Esophagus (tissue), 2 donors: ENCODE measurements around the gene HSPA1A. TPM values are rescaled to one million over a fixed set of nuclear protein-coding genes. Genes with fewer than 3 reads are reported as not detected.
A peak's percentile ranks its signal among the peaks of the same experiment; 100 is the strongest.

Experiments used
- H3K27ac ChIP-seq, 2 donors: one replicate each; pipeline ENCODE4 v1.5.1; 2013; ENCODE audit warnings: low read depth in 2 of 2, mild to moderate bottlenecking in 2 of 2, inconsistent platforms in 1 of 2, low read length in 1 of 2, moderate library complexity in 1 of 2
- H3K27me3 ChIP-seq, 2 donors: one replicate each; pipeline ENCODE4 v1.6.1; 2013; ENCODE audit warnings: low read length in 2 of 2, control low read depth in 1 of 2, mild to moderate bottlenecking in 1 of 2; ENCODE audit not compliant: insufficient read depth in 2 of 2, control insufficient read depth in 1 of 2
- H3K36me3 ChIP-seq, 2 donors: one replicate each; pipeline ENCODE4 v1.6.1; 2013; ENCODE audit warnings: low read length in 1 of 2; ENCODE audit not compliant: control insufficient read depth in 2 of 2, insufficient read depth in 2 of 2
- H3K4me1 ChIP-seq, 2 donors: one replicate each; pipeline ENCODE4 v1.6.1; 2013; ENCODE audit warnings: low read length in 1 of 2; ENCODE audit not compliant: control insufficient read depth in 2 of 2, insufficient read depth in 2 of 2
- H3K4me3 ChIP-seq, 2 donors: one replicate each; pipeline ENCODE4 v1.5.1; 2013; ENCODE audit warnings: low read length in 2 of 2, mild to moderate bottlenecking in 2 of 2, low read depth in 1 of 2, moderate library complexity in 1 of 2
- H3K9me3 ChIP-seq, 2 donors: one replicate each; pipeline ENCODE4 v1.6.1; 2013; ENCODE audit warnings: mild to moderate bottlenecking in 2 of 2, low read depth in 1 of 2, low read length in 1 of 2, moderate library complexity in 1 of 2; ENCODE audit not compliant: control insufficient read depth in 2 of 2, insufficient read depth in 1 of 2
- WGBS, 2 donors: extraction: QIAGEN DNeasy Blood & Tissue Kit; methylation state at CpG; one replicate each; pipeline ENCODE4 v1.1.7; 2013; 5-methylcytosine and 5-hydroxymethylcytosine counted together
- polyA plus RNA-seq, 2 donors: library from polyadenylated mRNA; stranded (reverse); fragments of 200-250 nt; gene quantifications; one replicate each; pipeline ENCODE4 v1.2.3, GENCODE V29; 2013
- donor health status: healthy with polysubstance abuse.
- donor health status: Bipolar disorder and iron deficiency.

Gene HSPA1A
- polyA plus RNA-seq, 2 donors: 105 to 125 TPM

DNA sequence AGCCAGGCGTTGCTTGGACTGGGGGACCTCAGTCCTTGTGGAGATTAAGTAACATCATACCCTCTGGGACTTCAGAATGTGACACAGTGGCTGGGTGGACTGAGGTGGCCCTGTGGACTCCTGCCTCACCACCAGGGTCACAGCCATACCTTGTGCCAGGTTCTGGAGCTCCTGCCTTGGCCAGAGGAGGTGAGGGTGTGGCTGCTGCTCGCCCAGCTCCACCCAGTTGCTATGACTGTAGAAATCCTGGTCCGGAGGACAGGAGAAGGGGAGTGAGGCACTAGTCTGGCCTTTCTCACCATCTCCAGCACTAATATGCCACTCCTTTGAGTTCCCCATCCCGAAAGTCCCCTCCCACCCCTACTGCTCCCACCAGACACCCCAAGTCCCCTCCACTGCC, 40.2 kb upstream of the HSPA1A start:
- Histone ChIP-seq H3K9me3 (no peaks in the 10 kb centered on the region), H3K4me3 (no peak overlapping the region), H3K4me1 (peaks cover 6 to 9% of the 10 kb centered on the region in 2 donors), H3K27me3 (no peaks in the 10 kb centered on the region), H3K27ac (no peak overlapping the region), H3K36me3 (peaks cover under 1 to 18% of the 10 kb centered on the region in 2 donors)
- WGBS, 2 donors: 59 to 67% methylated on average over 4 of the region's 4 CpGs

DNA sequence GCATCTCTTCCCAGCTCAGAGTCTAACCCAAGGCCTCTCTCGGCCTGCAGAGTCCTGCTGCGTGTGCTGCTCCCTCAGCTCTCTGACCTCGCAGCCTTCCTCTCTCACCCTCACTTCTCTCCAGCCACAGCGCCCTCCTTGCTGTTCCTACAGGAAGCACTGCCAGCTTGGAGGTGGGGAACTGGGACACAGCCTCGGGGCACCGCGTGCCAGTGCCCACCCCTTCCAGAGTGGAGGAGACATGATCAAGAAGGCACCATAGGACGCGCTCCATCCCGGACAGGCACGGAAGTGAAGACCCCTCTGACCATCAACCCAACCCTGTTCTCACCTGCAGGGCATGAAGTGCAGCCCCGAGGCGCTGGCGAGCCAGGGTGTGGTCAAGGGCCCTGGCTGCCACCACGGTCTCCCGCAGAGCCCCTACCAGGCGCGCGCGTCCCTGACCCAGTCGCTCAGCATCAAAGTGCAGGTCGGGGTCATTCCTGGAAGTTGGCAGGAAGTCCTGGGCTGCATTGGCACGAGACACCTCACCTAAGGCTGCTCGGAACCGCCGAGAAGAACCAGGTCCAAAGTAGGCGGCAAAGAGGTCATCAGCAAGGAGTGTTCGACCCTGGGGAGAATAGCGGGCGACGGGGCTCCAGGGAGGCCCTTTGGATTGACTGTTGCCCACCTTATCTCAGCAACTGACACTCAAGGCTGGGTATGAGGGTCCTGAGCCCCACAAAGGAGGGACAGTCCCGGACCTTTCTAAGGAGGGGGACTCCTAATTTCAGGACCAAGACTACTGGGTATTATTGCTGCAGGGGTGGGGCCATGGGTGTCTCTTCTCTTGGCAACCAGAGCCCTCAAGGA, 39.5 kb upstream of the HSPA1A start:
- peaks cover 6 to 9% of the 10 kb centered on the region in 2 donors for H3K4me1 ChIP-seq
- H3K27ac ChIP-seq: no peak overlapping the region
- no peak overlapping the region for H3K4me3 ChIP-seq
- no peaks in the 10 kb centered on the region for H3K9me3 ChIP-seq
- no peaks in the 10 kb centered on the region for H3K27me3 ChIP-seq
- 79 to 82% methylated on average over 32 of the region's 32 CpGs for WGBS, 2 donors
- H3K36me3 ChIP-seq: peaks cover 7 to 25% of the 10 kb centered on the region in 2 donors

DNA sequence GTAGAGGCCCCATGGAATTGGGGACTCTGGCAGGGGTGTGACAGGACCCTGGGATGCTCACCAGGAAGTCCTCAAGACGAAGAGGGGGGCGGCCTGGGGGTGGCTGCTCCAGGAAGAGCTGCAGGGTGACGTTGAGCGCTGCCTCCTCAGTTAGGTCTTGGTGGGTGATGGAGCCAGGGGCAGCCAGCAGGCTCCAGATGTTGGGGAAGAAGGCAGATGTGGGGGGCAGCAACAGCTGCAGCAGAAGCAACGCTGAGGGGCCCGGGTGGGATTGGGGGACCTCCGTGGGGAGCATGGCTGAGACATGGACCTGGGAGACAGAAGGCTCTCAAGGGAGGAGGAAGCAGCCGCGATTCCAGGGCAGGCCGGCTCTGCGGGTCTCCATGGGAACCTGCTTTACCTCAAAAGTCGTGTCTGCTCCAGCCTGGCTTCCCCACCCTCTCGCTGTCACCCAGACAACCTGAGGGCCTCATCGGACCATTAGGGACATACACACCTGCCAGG, 38.8 kb upstream of the HSPA1A start:
- Histone ChIP-seq H3K4me1 (peaks cover 6 to 9% of the 10 kb centered on the region in 2 donors), H3K27me3 (no peaks in the 10 kb centered on the region), H3K4me3 (no peak overlapping the region), H3K36me3 (peaks cover 8 to 32% of the 10 kb centered on the region in 2 donors), H3K27ac (peak overlapping the region in 1 of 2 donors; percentile 76), H3K9me3 (no peaks in the 10 kb centered on the region)
- 27 to 34% methylated on average over 13 to 14 of the region's 14 CpGs for WGBS, 2 donors

DNA sequence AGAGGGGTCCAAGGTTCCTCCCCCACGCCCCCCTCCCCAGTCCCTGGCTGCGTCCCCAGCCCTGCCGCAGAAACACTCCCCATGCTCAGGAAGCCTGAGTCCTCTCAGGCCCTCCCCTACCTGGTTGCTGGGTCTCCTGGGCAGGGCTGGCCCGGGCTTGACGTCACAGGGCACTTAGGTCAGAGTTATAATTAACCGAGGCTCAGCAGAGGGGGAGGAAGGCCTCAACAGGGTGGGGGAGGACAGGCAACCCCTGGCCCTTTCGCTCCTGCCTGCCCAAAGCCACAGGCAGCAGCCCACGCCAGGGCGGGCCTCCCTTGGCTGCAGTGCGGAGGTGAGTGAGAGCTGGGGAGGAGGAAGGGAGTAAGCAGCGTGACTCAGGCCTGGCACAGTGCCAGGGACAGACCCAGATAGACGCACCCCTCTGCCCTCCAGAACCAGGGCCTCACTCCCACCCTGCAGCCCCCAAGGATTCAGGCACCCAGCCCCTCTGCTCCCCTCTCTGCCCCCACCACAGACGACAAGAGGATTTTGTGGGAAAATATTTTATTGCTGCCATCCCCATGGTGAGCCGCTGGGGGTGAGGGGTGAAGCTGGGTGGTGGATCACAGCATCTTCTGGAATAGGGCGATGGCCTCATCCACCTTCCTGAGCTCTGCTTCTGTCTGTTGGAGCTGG, 38.2 kb upstream of the HSPA1A start, which contains the start of gene VWA7:
VWA7 (minus strand) TSS at position 340 of the 678 bp plus-strand sequence. CDS start 549 bp downstream, outside the sequence.
- Histone ChIP-seq H3K27me3 (no peaks in the 10 kb centered on the region), H3K36me3 (peaks cover 8 to 38% of the 10 kb centered on the region in 2 donors), H3K4me3 (no peak within 1 kb of the TSS), H3K9me3 (no peaks in the 10 kb centered on the region), H3K4me1 (peaks cover 6 to 9% of the 10 kb centered on the region in 2 donors), H3K27ac (peak within 1 kb of the TSS in 1 of 2 donors; percentile 76)
- 12 to 13% methylated on average over 15 of the region's 15 CpGs for WGBS, 2 donors

DNA sequence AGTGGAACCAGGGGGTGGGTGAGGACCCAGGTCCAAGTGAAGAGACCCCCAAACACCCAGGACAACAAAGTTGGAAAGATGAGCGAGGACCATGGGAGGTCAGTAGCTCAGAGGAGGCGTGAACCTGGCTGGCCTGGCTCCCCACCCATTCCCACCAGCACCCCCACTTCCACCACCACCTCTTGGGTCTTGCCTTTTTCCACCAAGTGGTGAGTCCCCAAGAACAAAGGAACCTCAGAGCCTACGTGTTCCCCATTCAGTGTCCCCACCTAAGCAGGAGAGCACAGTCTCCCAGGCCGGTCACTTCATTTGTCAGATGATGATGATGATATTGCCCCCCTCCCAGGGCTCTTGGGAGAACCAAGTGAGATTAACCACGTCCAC, 37.7 kb upstream of the HSPA1A start:
- H3K9me3 ChIP-seq: no peaks in the 10 kb centered on the region
- WGBS, 2 donors: 85 to 92% methylated on average over 5 of the region's 5 CpGs
- peaks cover 6 to 9% of the 10 kb centered on the region in 2 donors for H3K4me1 ChIP-seq
- no peaks in the 10 kb centered on the region for H3K27me3 ChIP-seq
- H3K4me3 ChIP-seq: no peak overlapping the region
- peak overlapping the region in 1 of 2 donors; percentile 76 for H3K27ac ChIP-seq
- H3K36me3 ChIP-seq: peaks cover 8 to 42% of the 10 kb centered on the region in 2 donors

DNA sequence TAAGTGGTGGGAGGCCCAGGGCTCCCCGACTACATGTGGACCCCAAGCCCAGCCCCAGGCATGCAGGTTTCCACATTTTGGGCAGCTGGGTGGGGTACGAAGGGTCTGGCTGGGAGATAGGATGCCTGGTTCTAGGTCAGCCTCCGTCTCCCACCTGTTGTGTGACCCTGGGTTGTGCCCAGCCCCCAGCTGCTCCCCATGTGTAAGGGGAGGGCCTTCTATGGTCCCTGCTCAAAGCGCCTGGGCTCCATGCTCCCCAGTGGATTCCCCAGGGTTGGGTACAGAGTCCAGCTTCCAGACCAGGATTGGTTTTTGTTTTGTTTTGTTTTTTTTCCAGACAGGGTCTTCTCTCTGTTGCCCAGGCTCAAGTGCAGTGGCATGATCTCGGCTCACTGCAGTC, 37.1 kb upstream of the HSPA1A start:
- no peaks in the 10 kb centered on the region for H3K27me3 ChIP-seq
- WGBS, 2 donors: 96 to 97% methylated on average over 5 of the region's 5 CpGs
- no peak overlapping the region for H3K27ac ChIP-seq
- no peaks in the 10 kb centered on the region for H3K9me3 ChIP-seq
- H3K36me3 ChIP-seq: peaks cover 8 to 45% of the 10 kb centered on the region in 2 donors
- no peak overlapping the region for H3K4me3 ChIP-seq
- H3K4me1 ChIP-seq: peaks cover 6 to 9% of the 10 kb centered on the region in 2 donors

DNA sequence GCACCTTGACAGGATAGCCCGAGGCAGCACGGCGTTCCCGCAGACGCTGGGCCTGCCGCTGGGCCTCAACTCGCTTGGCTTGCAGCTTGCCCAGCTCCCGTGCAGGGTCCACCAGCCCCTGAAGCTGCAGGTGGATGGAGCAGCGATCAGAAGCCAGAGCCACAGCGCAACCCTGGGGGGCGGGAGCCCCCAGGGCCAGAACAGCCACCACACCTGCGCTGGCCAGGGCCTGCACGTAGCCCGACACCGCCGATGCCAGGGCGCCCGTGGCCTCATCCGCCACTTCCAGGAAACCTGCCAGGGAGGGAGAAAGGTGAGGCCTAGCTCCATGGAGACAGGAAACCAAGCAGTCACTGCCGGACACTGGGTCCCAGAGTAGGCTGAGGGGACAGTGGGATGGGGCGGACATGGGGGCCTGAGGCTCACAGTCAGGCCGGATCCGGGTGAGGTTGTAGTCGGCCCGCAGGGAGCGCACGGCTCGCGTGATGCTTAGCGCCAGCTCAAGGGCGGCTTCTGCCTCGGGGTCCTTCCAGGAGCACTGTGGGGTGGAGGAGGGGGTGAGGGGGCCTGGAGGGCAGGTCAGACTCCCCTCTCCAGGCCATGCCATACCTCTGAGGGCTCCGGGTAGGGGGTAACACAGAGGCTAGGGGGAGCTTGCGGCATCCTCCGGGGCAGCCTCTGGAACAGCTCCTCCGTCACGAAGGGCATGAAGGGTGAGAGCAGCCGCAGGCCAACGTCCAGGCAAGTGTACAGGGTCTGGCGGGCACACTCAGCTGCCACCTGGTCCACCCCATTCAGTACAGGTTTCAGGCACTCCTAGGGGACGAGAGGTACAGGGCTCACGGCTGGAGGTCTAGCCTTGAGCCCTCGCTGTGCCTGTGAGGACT, 36.1 kb upstream of the HSPA1A start:
- 83 to 86% methylated on average over 36 to 43 of the region's 43 CpGs for WGBS, 2 donors
- Histone ChIP-seq H3K36me3 (peaks cover 8 to 49% of the 10 kb centered on the region in 2 donors), H3K4me1 (peaks cover 6 to 9% of the 10 kb centered on the region in 2 donors), H3K9me3 (no peaks in the 10 kb centered on the region), H3K4me3 (no peak overlapping the region), H3K27ac (no peak overlapping the region), H3K27me3 (no peaks in the 10 kb centered on the region)

DNA sequence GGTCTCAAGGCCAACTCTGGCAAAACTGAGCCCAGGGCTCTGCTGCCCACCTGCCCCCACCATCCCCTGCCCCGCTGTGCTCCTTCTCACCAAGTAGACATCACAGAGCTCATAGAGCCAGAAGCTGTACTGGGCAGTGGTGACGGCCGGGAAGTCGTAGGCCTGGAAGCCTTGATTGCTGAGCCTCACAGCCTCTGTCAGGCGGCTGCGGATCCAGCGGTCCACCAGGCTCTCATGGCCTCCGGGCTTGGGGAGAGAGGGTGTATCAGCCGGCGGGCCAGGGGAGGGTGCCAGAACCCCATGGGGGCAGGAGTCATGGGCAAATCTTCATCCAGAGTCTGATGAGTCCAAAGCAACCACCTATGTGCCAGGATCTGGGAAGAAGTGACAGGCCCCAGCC, 35.4 kb upstream of the HSPA1A start:
- Histone ChIP-seq H3K27me3 (no peaks in the 10 kb centered on the region), H3K27ac (no peak overlapping the region), H3K4me1 (peaks cover 6 to 9% of the 10 kb centered on the region in 2 donors), H3K9me3 (no peaks in the 10 kb centered on the region), H3K4me3 (no peak overlapping the region), H3K36me3 (peaks cover 8 to 56% of the 10 kb centered on the region in 2 donors)
- WGBS, 2 donors: 94 to 95% methylated on average over 10 of the region's 10 CpGs
